ENCODE measurements around the gene EXOC4. TPM values are rescaled to one million over a fixed set of nuclear protein-coding genes. Genes with fewer than 3 reads are reported as not detected.

EXOC4 gene
- total RNA-seq, 1 donor from 2014 or later = 67.7 TPM

DNA sequence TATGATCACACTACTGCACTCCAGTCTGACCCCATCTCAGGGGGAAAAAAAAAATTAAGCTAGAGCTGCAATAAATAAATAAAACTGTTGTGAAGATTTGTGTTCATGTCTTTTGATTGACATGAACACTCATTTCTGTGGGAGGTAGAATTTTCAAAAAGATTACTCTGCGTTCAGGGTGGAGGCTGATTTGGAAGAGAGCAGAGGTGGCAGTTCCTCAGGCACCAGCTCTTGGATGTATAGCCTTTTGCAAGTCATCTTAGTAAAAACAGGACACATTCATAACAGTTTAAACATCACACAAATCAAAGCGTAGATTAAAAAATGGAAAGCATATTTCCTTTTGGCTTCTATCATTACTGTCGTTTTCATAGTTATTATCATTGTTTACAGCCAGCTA, 630.7 kb downstream of the EXOC4 start:
- Mint-ChIP-seq H3K4me3 (ENCODE audit: unreplicated experiment) (no peak overlapping the region), H3K27ac (ENCODE audit: unreplicated experiment) (no peak overlapping the region), H3K9me3 (ENCODE audit: low read depth) (no peaks in the 10 kb centered on the region), H3K4me1 (ENCODE audit: low read depth) (no peaks in the 10 kb centered on the region), H3K36me3 (ENCODE audit: low read depth) (no peaks in the 10 kb centered on the region), H3K27me3 (ENCODE audit: low read depth) (no peaks in the 10 kb centered on the region)
- DNase-seq (ENCODE audit: low spot score) = no peak
- TF ChIP-seq, protein P1, sequence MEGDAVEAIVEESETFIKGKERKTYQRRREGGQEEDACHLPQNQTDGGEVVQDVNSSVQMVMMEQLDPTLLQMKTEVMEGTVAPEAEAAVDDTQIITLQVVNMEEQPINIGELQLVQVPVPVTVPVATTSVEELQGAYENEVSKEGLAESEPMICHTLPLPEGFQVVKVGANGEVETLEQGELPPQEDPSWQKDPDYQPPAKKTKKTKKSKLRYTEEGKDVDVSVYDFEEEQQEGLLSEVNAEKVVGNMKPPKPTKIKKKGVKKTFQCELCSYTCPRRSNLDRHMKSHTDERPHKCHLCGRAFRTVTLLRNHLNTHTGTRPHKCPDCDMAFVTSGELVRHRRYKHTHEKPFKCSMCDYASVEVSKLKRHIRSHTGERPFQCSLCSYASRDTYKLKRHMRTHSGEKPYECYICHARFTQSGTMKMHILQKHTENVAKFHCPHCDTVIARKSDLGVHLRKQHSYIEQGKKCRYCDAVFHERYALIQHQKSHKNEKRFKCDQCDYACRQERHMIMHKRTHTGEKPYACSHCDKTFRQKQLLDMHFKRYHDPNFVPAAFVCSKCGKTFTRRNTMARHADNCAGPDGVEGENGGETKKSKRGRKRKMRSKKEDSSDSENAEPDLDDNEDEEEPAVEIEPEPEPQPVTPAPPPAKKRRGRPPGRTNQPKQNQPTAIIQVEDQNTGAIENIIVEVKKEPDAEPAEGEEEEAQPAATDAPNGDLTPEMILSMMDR (IDR thresholded peaks at IDR 0.05) = no peak

DNA sequence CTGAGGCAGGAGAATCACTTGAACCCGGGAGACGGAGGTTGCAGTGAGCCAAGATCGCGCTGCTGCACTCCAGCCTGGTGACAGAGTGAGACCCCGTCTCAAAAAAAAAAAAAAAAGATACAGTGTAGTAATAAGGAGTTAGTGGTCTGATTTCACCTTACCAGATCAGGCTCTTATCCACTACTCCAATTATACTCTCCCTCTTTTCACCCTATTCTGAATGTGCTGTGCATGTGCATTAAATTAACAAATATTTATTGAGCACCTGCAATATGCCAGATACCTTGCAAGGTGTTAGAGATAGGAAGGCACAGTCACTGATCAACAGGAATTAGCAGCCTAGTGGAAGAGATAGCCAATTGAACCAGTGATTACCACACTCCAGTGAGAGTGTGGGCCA, 632.3 kb downstream of the EXOC4 start:
- Mint-ChIP-seq H3K4me3 (ENCODE audit: unreplicated experiment) (no peak overlapping the region), H3K27ac (ENCODE audit: unreplicated experiment) (no peak overlapping the region), H3K27me3 (ENCODE audit: low read depth) (no peaks in the 10 kb centered on the region), H3K4me1 (ENCODE audit: low read depth) (no peaks in the 10 kb centered on the region), H3K36me3 (ENCODE audit: low read depth) (no peaks in the 10 kb centered on the region), H3K9me3 (ENCODE audit: low read depth) (no peaks in the 10 kb centered on the region)
- DNase-seq (ENCODE audit: low spot score) = no peak
- TF ChIP-seq, protein P1 (IDR thresholded peaks at IDR 0.05) = no peak

DNA sequence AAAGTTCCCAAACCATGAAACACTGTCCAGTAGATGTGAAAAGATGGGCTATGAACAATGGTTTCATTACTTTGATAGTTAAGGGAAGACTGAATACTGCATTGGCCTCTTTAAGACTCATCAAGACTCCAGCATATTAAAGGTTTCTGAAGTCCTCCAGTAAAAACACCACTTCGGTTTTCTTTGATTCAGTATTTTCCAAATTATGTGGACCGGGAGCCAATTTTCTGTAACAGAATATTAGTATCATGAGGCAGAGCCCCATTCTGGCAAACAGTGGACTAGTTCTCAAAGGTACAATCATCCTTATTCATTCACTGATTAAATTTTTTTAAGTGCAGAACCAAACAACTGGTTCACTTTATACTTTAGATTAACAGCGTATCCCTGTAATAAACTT, 633.2 kb downstream of the EXOC4 start:
- TF ChIP-seq, protein P1 (IDR thresholded peaks at IDR 0.05) = no peak
- Mint-ChIP-seq H3K9me3 (ENCODE audit: low read depth) (no peaks in the 10 kb centered on the region), H3K4me3 (ENCODE audit: unreplicated experiment) (no peak overlapping the region), H3K36me3 (ENCODE audit: low read depth) (no peaks in the 10 kb centered on the region), H3K27ac (ENCODE audit: unreplicated experiment) (no peak overlapping the region), H3K27me3 (ENCODE audit: low read depth) (no peaks in the 10 kb centered on the region), H3K4me1 (ENCODE audit: low read depth) (no peaks in the 10 kb centered on the region)
- DNase-seq (ENCODE audit: low spot score) = no peak

DNA sequence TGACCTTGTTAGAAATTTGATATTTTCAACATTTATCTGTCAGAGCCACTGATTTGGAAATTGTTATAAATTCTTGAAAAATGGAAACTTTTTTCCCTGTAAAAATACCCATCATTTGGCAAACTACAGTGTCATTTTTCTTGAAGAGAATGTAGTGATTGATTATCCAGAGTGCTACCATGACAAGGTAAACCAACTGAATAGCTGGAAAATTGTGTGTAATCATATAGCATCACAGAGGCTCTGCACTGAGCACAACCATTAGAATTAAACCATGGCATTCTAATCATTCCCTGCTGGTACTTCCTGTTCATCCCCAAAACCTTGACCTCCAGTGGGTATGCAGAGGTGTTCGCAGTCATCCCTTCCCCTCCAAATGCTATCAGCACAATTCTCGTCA, 633.9 kb downstream of the EXOC4 start:
- no peaks in the 10 kb centered on the region for H3K36me3 Mint-ChIP-seq (ENCODE audit: low read depth)
- no peak for DNase-seq (ENCODE audit: low spot score)
- no peaks in the 10 kb centered on the region for H3K4me1 Mint-ChIP-seq (ENCODE audit: low read depth)
- H3K27me3 Mint-ChIP-seq (ENCODE audit: low read depth) = no peaks in the 10 kb centered on the region
- H3K27ac Mint-ChIP-seq (ENCODE audit: unreplicated experiment) = no peak overlapping the region
- no peak overlapping the region for H3K4me3 Mint-ChIP-seq (ENCODE audit: unreplicated experiment)
- TF ChIP-seq, protein P1 (IDR thresholded peaks at IDR 0.05) = no peak
- no peaks in the 10 kb centered on the region for H3K9me3 Mint-ChIP-seq (ENCODE audit: low read depth)

DNA sequence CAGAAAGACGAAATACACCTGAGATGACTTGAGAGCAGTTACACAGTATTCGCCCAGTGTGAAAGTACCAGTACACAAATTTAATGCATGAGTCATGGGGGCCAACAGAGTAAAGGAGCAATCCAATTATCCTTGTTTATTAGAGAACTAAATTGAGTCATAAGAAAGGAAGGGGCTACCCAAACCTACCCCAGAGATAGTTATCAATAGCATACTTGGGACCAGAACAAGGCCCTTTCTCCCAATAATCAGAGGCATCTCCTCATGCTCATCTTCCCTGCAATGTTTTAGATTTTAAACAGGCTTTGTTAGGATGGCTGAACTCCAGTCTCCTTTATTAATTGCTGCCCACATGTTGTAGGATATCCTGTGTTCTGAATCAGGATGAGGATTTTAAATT, 634.6 kb downstream of the EXOC4 start:
- H3K27me3 Mint-ChIP-seq (ENCODE audit: low read depth) = no peaks in the 10 kb centered on the region
- H3K4me1 Mint-ChIP-seq (ENCODE audit: low read depth) = no peaks in the 10 kb centered on the region
- no peak overlapping the region for H3K27ac Mint-ChIP-seq (ENCODE audit: unreplicated experiment)
- H3K9me3 Mint-ChIP-seq (ENCODE audit: low read depth) = no peaks in the 10 kb centered on the region
- TF ChIP-seq, protein P1 (IDR thresholded peaks at IDR 0.05) = no peak
- no peak for DNase-seq (ENCODE audit: low spot score)
- H3K36me3 Mint-ChIP-seq (ENCODE audit: low read depth) = no peaks in the 10 kb centered on the region
- no peak overlapping the region for H3K4me3 Mint-ChIP-seq (ENCODE audit: unreplicated experiment)

Measured in chondrocyte (in vitro differentiated cells).